Endothelial cell of umbilical vein (primary cell): Measurements from ENCODE around the gene SLCO2B1. TPM values are rescaled to one million over a fixed set of nuclear protein-coding genes. Genes with fewer than 3 reads are reported as not detected.

ENCODE experiments used
- BruUV-seq: library from RNA; stranded (reverse); fragments of 400-500 nt; replicated peaks from 2 replicates; lab custom pipeline; 2021; lab: Mats Ljungman, UMichigan
- CTCF ChIA-PET: fragments of 300-600, 350-600 bp; sonication (Branson Sonifier 250); formaldehyde crosslinking; loops from one replicate; lab custom pipeline; 2021; ENCODE audit warnings: antibody characterized with exemption, inconsistent platforms; lab: Charles Lee
- POLR2A ChIA-PET: fragments of 300-600, 350-600 bp; sonication (Branson Sonifier 250); formaldehyde crosslinking; loops from one replicate; lab custom pipeline; 2021; ENCODE audit warnings: antibody characterized with exemption, inconsistent platforms; lab: Charles Lee
- DNase-seq: peaks from one replicate; pipeline ENCODE4 v3.0.0-alpha.2; 2011; ENCODE audit warnings: low read depth, low spot score
- FAIRE-seq: peaks from 2 replicates; lab custom pipeline; 2011; peaks lifted over from hg19 to GRCh38; lab: Jason Lieb, UNC
- H2AFZ ChIP-seq: 2 replicates; pipeline ENCODE4 v1.6.0; 2012; ENCODE audit warnings: low read depth, low read length, control low read depth, inconsistent platforms
- H3K27ac ChIP-seq: 2 replicates; pipeline ENCODE4 v1.5.1; 2011; ENCODE audit warnings: low read depth, mild to moderate bottlenecking, control low read depth, low read length, moderate library complexity; ENCODE audit not compliant: insufficient read depth
- H3K27me3 ChIP-seq, 2 experiments: 2 replicates each; pipeline versions ENCODE4 v1.6.0 to v1.6.1; 2011; ENCODE audit warnings: low read length in 2 of 2, mixed read lengths in 1 of 2; ENCODE audit not compliant: control insufficient read depth in 2 of 2, insufficient read depth in 2 of 2
- H3K36me3 ChIP-seq, 2 experiments: 2 replicates in 1 of 2; 3 replicates in 1 of 2; pipeline ENCODE4 v1.5.1; 2011; ENCODE audit warnings: low read length in 2 of 2, mild to moderate bottlenecking in 1 of 2, moderate library complexity in 1 of 2; ENCODE audit not compliant: control insufficient read depth in 2 of 2, insufficient read depth in 2 of 2; ENCODE audit errors: extremely low read depth in 1 of 2
- H3K4me1 ChIP-seq: 3 replicates; pipeline ENCODE4 v1.5.1; 2011; ENCODE audit warnings: mild to moderate bottlenecking, low read length; ENCODE audit not compliant: control insufficient read depth, insufficient read depth; ENCODE audit errors: extremely low read depth
- H3K4me2 ChIP-seq: 2 replicates; pipeline ENCODE4 v1.6.1; 2011; ENCODE audit warnings: low read length, control low read depth, mixed read lengths; ENCODE audit not compliant: insufficient read depth
- H3K4me3 ChIP-seq, 3 experiments: fragments of 200-600 bp in 1 of 3; sonication (generic), shearing (Covaris generic) in 1 of 3; replicated peaks in 1 of 3; 2 replicates each; pipeline ENCODE4 v1.5.1; 2011 to 2016; ENCODE audit warnings: control low read depth in 3 of 3, low read length in 3 of 3, mild to moderate bottlenecking in 2 of 3, inconsistent platforms in 1 of 3, low read depth in 1 of 3, moderate library complexity in 1 of 3; ENCODE audit not compliant: insufficient read depth in 1 of 3
- H3K79me2 ChIP-seq: 2 replicates; pipeline ENCODE4 v1.6.0; 2012; ENCODE audit warnings: low read length, inconsistent platforms; ENCODE audit not compliant: control insufficient read depth, insufficient read depth
- H3K9ac ChIP-seq: replicated peaks from 2 replicates; pipeline ENCODE3; 2011; ENCODE audit warnings: low read length, control low read depth; ENCODE audit not compliant: insufficient read depth; ENCODE audit errors: extremely low read depth
- H3K9me1 ChIP-seq: replicated peaks from 3 replicates; pipeline ENCODE4 v1.6.0; 2011; ENCODE audit warnings: mild to moderate bottlenecking, low read length; ENCODE audit not compliant: control insufficient read depth, insufficient read depth; ENCODE audit errors: extremely low read depth
- H3K9me3 ChIP-seq: replicated peaks from 2 replicates; pipeline ENCODE4 v1.5.1; 2012; ENCODE audit warnings: low read length, inconsistent platforms; ENCODE audit not compliant: control insufficient read depth, insufficient read depth
- H4K20me1 ChIP-seq: replicated peaks from 2 replicates; pipeline ENCODE3; 2011; ENCODE audit warnings: mild to moderate bottlenecking, low read length; ENCODE audit not compliant: control insufficient read depth, insufficient read depth; ENCODE audit errors: extremely low read depth
- EZH2 ChIP-seq: IDR thresholded peaks from 2 replicates; pipeline ENCODE4 v1.6.1; 2012; ENCODE audit warnings: borderline replicate concordance, low read depth, mild to moderate bottlenecking, moderate library complexity, low read length, inconsistent platforms; ENCODE audit not compliant: severe bottlenecking
- FOS ChIP-seq: IDR thresholded peaks from 2 replicates; pipeline ENCODE4 v1.6.1; 2011; ENCODE audit warnings: mild to moderate bottlenecking, low read length, moderate library complexity, borderline replicate concordance; ENCODE audit not compliant: insufficient read depth
- GATA2 ChIP-seq: IDR thresholded peaks from 2 replicates; pipeline ENCODE4 v1.7.0; 2011; ENCODE audit warnings: low read depth, mild to moderate bottlenecking, moderate library complexity, mixed read lengths, low read length; ENCODE audit not compliant: insufficient read length, insufficient read depth
- JUN ChIP-seq: IDR thresholded peaks from 2 replicates; pipeline ENCODE4 v1.6.1; 2011; ENCODE audit warnings: borderline replicate concordance, low read depth; ENCODE audit not compliant: insufficient read length, insufficient read depth
- MYC ChIP-seq: IDR thresholded peaks from one replicate; pipeline ENCODE4 v1.6.1; 2011; ENCODE audit warnings: mild to moderate bottlenecking, low read depth, low read length
- POLR2A ChIP-seq: IDR thresholded peaks from 2 replicates; pipeline ENCODE4 v1.6.1; 2012; ENCODE audit warnings: low read depth, mild to moderate bottlenecking, control low read depth, low read length
- POLR2AphosphoS5 ChIP-seq: IDR thresholded peaks from 2 replicates; pipeline ENCODE4 v1.6.1; 2012; ENCODE audit warnings: low read depth, mild to moderate bottlenecking, control low read depth, low read length, moderate library complexity; ENCODE audit not compliant: insufficient read depth
- dilution Hi-C: fragments of 300-500 bp; cut with MboI; formaldehyde crosslinking; loops from one replicate; pipeline ENCODE4 v1.15.0; 2019; ENCODE audit warnings: low sequenced_read_pairs; ENCODE audit not compliant: extremely low pct_ligation_motif_present
- intact Hi-C: fragments of 100-400 bp; cut with micrococcal nuclease; formaldehyde crosslinking; loops from one replicate; pipeline ENCODE4 v1.10.0; 2022
- polyA plus RNA-seq, 4 experiments: library from polyadenylated mRNA; depleted of rRNA in 3 of 4; stranded (reverse) in 3 of 4; unstranded in 1 of 4; fragments of >200 nt; gene quantifications; 2 replicates each; pipeline versions ENCODE4 v1.2.1 to v1.2.3, GENCODE V29; 2011 to 2012; ENCODE audit warnings: missing spikeins in 1 of 4
- total RNA-seq: library from RNA; stranded (reverse); gene quantifications from 2 replicates; pipeline ENCODE4 v1.2.3, GENCODE V29; 2021
- TF ChIP-seq, protein P1 (sequence below): IDR thresholded peaks from 2 replicates; pipeline ENCODE4 v1.6.1; 2011; ENCODE audit not compliant: insufficient read depth, insufficient read length
- TF ChIP-seq, protein P2 (sequence below), 2 donors: IDR thresholded peaks; 1 replicate in 1 of 2; 2 replicates in 1 of 2; pipeline ENCODE4 v1.5.1; 2011; ENCODE audit warnings: low read length in 2 of 2, mild to moderate bottlenecking in 2 of 2, moderate library complexity in 2 of 2, control low read depth in 1 of 2, inconsistent platforms in 1 of 2, low read depth in 1 of 2; ENCODE audit not compliant: insufficient read depth in 1 of 2; ENCODE audit errors: extremely low read depth in 1 of 2

Gene SLCO2B1
- total and polyA plus RNA-seq, 2 donors (not counting 3 experiments of a cell fraction or from before 2014, with no cell fraction given): 0.04 TPM; not detected in 1

DNA sequence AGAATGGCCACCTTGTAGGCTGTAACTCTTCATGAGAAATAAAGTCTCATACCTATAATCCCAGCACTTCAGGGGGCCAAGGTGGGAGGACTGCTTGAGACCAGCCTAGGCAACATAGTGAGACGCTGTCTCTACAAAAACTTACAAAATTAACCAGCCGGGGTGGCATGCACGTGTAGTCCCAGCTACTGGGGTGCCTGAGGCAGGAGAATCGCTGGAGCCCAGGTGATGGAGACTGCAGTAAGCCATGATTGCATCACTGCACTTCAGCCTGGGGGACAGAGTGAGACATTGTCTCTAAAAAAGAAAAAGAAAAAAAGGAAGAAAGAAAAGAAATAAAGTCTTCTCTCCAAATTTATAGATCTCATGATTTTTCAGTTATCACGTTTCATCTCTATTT, 4.2 kb upstream of the SLCO2B1 start:
- peaks cover 16% of the 10 kb centered on the region for H3K4me1 ChIP-seq
- BruUV-seq: no TSS peak
- intact Hi-C loops (no loop called here), dilution Hi-C loops (no loop called here)
- H3K36me3 ChIP-seq: no peaks in the 10 kb centered on the region
- H4K20me1 ChIP-seq: no peaks in the 10 kb centered on the region
- H3K4me3 ChIP-seq: no peak overlapping the region
- TF ChIP-seq, protein P1, sequence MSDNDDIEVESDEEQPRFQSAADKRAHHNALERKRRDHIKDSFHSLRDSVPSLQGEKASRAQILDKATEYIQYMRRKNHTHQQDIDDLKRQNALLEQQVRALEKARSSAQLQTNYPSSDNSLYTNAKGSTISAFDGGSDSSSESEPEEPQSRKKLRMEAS: no peak
- no peak for TF ChIP-seq JUN
- TF ChIP-seq, protein P2, sequence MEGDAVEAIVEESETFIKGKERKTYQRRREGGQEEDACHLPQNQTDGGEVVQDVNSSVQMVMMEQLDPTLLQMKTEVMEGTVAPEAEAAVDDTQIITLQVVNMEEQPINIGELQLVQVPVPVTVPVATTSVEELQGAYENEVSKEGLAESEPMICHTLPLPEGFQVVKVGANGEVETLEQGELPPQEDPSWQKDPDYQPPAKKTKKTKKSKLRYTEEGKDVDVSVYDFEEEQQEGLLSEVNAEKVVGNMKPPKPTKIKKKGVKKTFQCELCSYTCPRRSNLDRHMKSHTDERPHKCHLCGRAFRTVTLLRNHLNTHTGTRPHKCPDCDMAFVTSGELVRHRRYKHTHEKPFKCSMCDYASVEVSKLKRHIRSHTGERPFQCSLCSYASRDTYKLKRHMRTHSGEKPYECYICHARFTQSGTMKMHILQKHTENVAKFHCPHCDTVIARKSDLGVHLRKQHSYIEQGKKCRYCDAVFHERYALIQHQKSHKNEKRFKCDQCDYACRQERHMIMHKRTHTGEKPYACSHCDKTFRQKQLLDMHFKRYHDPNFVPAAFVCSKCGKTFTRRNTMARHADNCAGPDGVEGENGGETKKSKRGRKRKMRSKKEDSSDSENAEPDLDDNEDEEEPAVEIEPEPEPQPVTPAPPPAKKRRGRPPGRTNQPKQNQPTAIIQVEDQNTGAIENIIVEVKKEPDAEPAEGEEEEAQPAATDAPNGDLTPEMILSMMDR (IDR thresholded peaks at IDR 0.05; ENCODE audit: extremely low read depth in 1 of 2, insufficient read depth in 1 of 2, low read depth in 1 of 2, low read length in 2 of 2): no peak
- TF ChIP-seq GATA2: no peak
- no peak for TF ChIP-seq FOS
- TF ChIP-seq MYC: no peak
- no peak for TF ChIP-seq EZH2
- no peak for TF ChIP-seq POLR2AphosphoS5
- TF ChIP-seq POLR2A: no peak
- ChIA-PET CTCF (interaction anchor here (0.7 to 15.2 kb wide), 9 partner anchors 8 to 102 kb away, joined by 3 to 1202 read pairs (median 8); partner anchors contain the start of gene TPBGL), POLR2A (no interaction called here)
- DNase-seq: no peak
- no peak overlapping the region for H3K27ac ChIP-seq
- no peak overlapping the region for H2AFZ ChIP-seq
- no peak for FAIRE-seq
- no peaks in the 10 kb centered on the region for H3K9me1 ChIP-seq
- H3K4me2 ChIP-seq: no peak overlapping the region
- no peaks in the 10 kb centered on the region for H3K79me2 ChIP-seq
- H3K27me3 ChIP-seq: peaks cover 7 to 23% of the 10 kb centered on the region in 2 experiments
- H3K9ac ChIP-seq: no peak overlapping the region
- H3K9me3 ChIP-seq: no peaks in the 10 kb centered on the region
